Memory B cell (primary cell): ENCODE measurements around the gene NRXN3.

Source experiments
- ATAC-seq: fragments of 150-1000 bp; cut with Tn5 transposase; 2 replicates; pipeline ENCODE4 v1.10.0; 2021; ENCODE audit warnings: low read depth, mild to moderate bottlenecking, moderate library complexity
- DNase-seq, 2 donors: peaks; one replicate each; pipeline ENCODE4 v3.0.0; 2022; ENCODE audit warnings: low spot score in 2 of 2
- H3K27ac Mint-ChIP-seq: one replicate; pipeline ENCODE4 v1.8.0; 2022; ENCODE audit warnings: mild to moderate bottlenecking, moderate library complexity, mixed read lengths
- H3K27me3 Mint-ChIP-seq: one replicate; pipeline ENCODE4 v1.8.0; 2022; ENCODE audit warnings: mixed read lengths
- H3K36me3 Mint-ChIP-seq: one replicate; pipeline ENCODE4 v1.8.0; 2022; ENCODE audit warnings: mild to moderate bottlenecking, mixed read lengths
- H3K4me1 Mint-ChIP-seq: one replicate; pipeline ENCODE4 v1.8.0; 2022; ENCODE audit warnings: mixed read lengths
- H3K4me3 Mint-ChIP-seq: one replicate; pipeline ENCODE4 v1.8.0; 2022; ENCODE audit warnings: mild to moderate bottlenecking, moderate library complexity, mixed read lengths
- H3K9me3 Mint-ChIP-seq: one replicate; pipeline ENCODE4 v1.8.0; 2022; ENCODE audit warnings: mixed read lengths

NRXN3 gene

DNA sequence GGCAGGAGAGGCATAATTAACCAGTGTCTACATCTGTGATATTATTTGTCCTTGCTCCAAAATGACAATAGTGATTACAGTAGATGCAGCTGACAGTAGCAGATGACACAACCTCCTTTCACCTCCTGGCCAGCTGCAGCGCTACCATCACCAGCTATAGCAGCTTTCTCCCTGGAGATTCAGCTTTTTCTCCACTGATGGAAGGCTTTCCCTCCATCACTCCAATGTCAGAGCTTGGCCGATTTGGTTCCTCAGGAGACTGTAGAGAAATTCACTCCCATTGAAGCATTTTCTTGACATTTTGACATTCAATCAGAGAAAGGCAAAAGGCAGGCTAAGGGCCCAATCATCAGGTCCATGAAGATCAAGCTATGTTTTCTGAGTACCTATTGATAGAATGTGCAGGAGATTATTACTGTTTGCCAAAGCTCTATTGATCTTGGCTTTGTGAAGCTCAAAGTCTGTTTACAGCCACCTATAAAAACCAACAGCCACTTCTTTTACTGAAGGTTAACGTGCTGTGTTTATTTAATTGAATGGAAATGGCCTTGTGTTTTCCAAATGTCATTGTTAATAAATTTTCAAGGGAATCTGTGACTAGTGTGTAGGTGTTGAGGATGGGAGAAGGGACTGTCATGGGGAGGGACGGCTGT is 1256.1 kb downstream of the NRXN3 start:
- Mint-ChIP-seq H3K9me3 (no peaks in the 10 kb centered on the region), H3K4me1 (no peaks in the 10 kb centered on the region), H3K36me3 (no peaks in the 10 kb centered on the region), H3K4me3 (no peak overlapping the region), H3K27ac (no peak overlapping the region), H3K27me3 (no peaks in the 10 kb centered on the region)
- ATAC-seq (no peak), DNase-seq (no peak)

DNA sequence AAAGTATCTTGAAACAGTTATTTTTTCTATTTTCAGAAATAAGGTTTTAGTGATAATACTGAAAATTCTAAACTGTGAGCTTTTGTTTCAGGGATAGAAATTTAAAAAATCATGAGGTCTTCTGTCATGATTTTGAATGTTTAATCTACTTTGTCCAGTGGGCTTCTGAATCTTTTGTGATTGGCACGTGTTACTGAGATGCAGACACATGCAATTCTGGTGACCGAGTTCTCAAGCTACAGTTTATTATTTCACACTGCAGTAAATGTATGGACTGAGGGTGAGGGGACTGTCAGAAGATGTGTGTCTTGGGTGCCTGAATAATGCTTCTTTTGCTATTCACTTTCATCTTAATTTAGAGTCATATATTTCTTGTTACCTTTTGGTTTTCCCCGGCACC is 1262.5 kb downstream of the NRXN3 start:
- ATAC-seq (no peak), DNase-seq (no peak)
- no peaks in the 10 kb centered on the region for H3K36me3 Mint-ChIP-seq
- peaks cover 3% of the 10 kb centered on the region for H3K9me3 Mint-ChIP-seq
- H3K4me1 Mint-ChIP-seq: no peaks in the 10 kb centered on the region
- H3K27me3 Mint-ChIP-seq: no peaks in the 10 kb centered on the region
- no peak overlapping the region for H3K4me3 Mint-ChIP-seq
- H3K27ac Mint-ChIP-seq: no peak overlapping the region

DNA sequence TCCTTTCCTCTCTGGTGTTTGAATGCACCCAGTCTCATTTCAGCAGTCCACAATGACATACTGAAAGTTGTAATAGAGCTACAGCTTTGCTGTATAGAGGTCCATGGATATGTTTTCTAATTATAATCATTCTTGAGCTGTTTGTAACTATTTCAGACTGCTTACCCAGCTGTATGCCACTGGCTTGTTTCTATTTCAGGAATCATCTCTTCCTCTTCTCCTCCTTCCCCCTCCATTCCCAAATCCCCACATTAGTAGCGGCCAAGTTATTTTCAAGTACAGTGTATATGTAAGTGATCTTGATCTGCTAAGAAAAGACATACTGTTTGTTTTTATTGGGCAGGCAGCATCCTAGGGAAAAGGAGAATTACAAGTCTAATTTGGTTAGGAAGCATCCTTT is 1266.2 kb downstream of the NRXN3 start:
- no peak overlapping the region for H3K4me3 Mint-ChIP-seq
- DNase-seq (no peak), ATAC-seq (no peak)
- H3K27ac Mint-ChIP-seq: no peak overlapping the region
- H3K27me3 Mint-ChIP-seq: no peaks in the 10 kb centered on the region
- no peaks in the 10 kb centered on the region for H3K4me1 Mint-ChIP-seq
- peaks cover 3% of the 10 kb centered on the region for H3K9me3 Mint-ChIP-seq
- no peaks in the 10 kb centered on the region for H3K36me3 Mint-ChIP-seq

DNA sequence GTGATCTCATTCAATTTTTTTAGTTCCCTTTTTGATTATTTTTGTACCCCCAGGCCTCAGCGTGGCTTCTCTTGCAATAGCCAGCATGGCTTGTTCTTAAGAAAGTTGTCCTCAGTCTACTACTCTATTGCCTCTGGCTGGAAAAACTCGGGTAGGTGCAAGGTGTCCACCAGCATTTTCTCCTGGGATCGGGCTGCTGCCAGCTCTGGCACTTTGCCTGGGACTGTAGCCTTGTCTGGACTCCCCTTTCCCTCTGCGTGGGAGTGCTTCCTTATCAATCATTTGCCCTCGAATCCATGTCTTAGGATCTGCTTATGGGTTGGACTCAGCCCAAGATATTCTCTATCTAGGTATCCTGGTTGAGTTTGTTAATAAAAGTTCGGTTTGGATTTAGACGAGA is 1267.8 kb downstream of the NRXN3 start:
- H3K9me3 Mint-ChIP-seq: peaks cover 6% of the 10 kb centered on the region
- DNase-seq (no peak), ATAC-seq (no peak)
- H3K27me3 Mint-ChIP-seq: no peaks in the 10 kb centered on the region
- H3K4me1 Mint-ChIP-seq: no peaks in the 10 kb centered on the region
- H3K4me3 Mint-ChIP-seq: no peak overlapping the region
- no peaks in the 10 kb centered on the region for H3K36me3 Mint-ChIP-seq
- H3K27ac Mint-ChIP-seq: no peak overlapping the region

DNA sequence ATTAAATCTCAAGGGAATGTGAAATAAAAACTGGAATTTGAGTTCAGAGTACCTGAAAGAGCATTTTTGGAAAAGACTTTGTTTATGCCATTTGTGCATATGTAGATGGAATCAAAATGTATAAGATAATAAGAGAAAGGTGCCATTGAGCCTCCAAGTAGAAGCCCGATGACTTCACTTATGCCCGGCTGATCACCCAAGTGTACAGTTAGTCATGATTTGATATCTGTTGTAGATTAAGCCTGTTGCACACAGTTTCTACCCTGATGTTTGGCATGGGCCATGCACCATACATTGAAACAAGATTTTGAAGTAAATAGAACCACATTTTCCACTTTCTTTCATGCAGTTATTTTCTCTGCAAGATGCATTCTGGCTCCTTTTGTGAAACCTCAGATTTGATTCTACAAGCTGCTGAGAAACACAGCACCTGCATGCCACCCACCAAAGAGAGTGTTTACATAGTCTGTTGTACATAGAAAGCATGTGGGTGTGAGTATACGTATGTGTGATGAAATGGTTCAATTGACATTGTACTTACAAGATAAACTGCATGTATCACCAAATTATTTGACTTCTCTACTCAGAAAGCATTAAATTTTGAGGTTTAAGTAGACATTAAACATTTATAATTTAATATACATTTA is 1268.6 kb downstream of the NRXN3 start:
- Mint-ChIP-seq H3K4me1 (no peaks in the 10 kb centered on the region), H3K9me3 (peaks cover 6% of the 10 kb centered on the region), H3K27ac (no peak overlapping the region), H3K27me3 (no peaks in the 10 kb centered on the region), H3K36me3 (no peaks in the 10 kb centered on the region), H3K4me3 (no peak overlapping the region)
- no peak for ATAC-seq
- no peak for DNase-seq

DNA sequence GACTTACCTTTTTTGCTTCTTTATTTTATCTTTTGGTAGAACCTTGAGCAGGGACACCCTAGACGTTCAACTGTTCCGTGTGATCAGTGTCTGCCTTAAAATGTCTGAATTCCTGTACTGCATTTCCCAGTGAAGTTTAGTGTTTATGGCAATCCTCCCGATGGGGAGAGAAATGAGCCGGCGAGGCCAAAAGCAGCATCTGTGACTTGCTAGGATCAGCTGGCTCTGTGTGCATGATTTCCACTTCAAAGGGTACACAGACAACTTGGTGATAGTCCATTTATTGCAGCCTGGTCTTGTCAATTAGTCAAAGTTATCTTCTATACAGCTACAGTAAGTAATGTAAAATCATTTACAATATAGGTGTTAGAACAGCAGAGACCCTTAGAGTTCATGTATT is 1272.6 kb downstream of the NRXN3 start:
- Mint-ChIP-seq H3K9me3 (peaks cover 3% of the 10 kb centered on the region), H3K4me1 (no peaks in the 10 kb centered on the region), H3K27me3 (no peaks in the 10 kb centered on the region), H3K27ac (no peak overlapping the region), H3K36me3 (no peaks in the 10 kb centered on the region), H3K4me3 (no peak overlapping the region)
- DNase-seq: no peak
- ATAC-seq: no peak

DNA sequence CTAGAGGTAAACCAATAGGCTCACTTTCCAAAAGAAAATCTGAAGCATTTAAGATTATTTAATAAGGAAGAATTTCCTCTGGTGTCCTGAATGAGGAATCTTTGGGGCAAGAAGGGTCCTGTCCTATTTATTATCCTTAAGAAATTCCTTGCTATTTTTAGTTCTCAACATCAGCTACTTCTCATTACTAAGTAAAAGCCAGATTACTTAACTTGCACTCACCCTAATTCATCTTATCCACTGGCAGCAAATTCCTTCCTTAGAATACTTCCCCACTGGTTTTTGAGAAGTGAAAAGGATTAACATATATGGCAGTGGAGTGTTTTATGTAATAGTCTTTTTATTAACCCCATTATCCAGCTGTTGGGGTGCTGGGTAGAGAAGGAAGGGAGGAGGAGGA is 1273.4 kb downstream of the NRXN3 start:
- H3K27ac Mint-ChIP-seq: no peak overlapping the region
- H3K36me3 Mint-ChIP-seq: no peaks in the 10 kb centered on the region
- H3K9me3 Mint-ChIP-seq: peaks cover 3% of the 10 kb centered on the region
- no peaks in the 10 kb centered on the region for H3K4me1 Mint-ChIP-seq
- DNase-seq (no peak), ATAC-seq (no peak)
- H3K27me3 Mint-ChIP-seq: no peaks in the 10 kb centered on the region
- no peak overlapping the region for H3K4me3 Mint-ChIP-seq

DNA sequence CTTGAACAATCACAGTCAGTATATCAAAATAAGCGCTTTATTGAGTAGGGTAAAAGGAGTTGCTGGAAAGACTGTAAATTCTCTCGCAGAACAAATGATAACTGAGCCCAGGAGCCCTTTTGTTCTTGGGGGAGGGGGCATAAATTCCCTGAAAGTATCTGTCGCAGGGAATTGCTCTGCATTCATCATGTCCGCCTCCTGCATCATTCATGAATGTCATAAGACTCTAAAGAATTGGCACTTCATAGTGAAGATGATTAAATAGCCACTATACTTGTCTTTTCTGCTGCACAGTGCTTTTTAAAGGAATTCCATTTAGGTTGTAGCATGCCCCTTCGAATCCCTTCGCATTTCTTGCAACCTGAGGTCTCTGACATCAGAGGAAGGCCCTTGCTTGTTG is 1278.8 kb downstream of the NRXN3 start:
- ATAC-seq (no peak), DNase-seq (no peak)
- peaks cover 2% of the 10 kb centered on the region for H3K27me3 Mint-ChIP-seq
- no peaks in the 10 kb centered on the region for H3K36me3 Mint-ChIP-seq
- peaks cover 3% of the 10 kb centered on the region for H3K9me3 Mint-ChIP-seq
- H3K4me3 Mint-ChIP-seq: no peak overlapping the region
- no peaks in the 10 kb centered on the region for H3K4me1 Mint-ChIP-seq
- H3K27ac Mint-ChIP-seq: no peak overlapping the region

DNA sequence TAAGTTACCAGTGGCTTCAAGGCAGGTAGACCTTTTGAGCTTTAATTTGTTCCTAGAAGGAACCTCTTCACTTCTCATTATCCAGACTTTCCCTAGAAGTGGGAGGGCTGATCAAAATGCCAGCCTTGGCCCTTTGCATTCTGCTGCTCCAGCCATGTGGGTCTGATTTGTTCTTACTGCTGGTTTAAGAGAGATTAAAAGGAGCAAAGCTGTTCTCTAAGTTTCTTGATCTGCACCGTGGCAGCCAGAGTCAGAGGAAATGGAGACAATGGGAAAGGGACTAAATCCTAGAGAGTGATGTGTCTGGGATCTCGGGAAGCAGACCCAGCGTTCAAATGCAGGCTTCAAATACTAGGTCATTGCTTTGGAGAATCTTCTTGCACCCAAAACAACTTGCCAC is 1281.4 kb downstream of the NRXN3 start:
- Mint-ChIP-seq H3K4me3 (no peak overlapping the region), H3K4me1 (no peaks in the 10 kb centered on the region), H3K27me3 (peaks cover 2% of the 10 kb centered on the region), H3K27ac (no peak overlapping the region), H3K36me3 (no peaks in the 10 kb centered on the region), H3K9me3 (peaks cover 4% of the 10 kb centered on the region)
- no peak for DNase-seq
- ATAC-seq: no peak

DNA sequence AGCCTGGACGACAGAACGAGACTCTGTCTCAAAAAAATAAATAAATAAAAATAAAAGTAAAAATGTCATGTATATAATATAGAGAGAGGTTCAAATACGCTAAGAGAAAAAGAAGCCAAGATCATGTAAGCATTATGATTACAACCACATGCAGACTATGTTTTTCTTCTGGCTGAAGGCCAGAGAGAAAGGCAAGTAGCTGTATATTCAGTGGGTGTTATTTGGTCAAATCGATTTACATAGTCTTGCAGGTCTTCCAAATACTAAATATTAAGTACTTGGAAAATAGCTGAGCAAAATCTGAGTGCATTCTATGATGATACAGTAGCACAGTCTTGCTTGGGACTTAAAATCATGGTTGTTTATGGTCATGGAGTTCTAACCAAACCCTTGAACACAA is 1283.1 kb downstream of the NRXN3 start:
- peaks cover 2% of the 10 kb centered on the region for H3K27me3 Mint-ChIP-seq
- H3K9me3 Mint-ChIP-seq: peaks cover 4% of the 10 kb centered on the region
- no peak for ATAC-seq
- H3K4me1 Mint-ChIP-seq: no peaks in the 10 kb centered on the region
- DNase-seq: no peak
- no peaks in the 10 kb centered on the region for H3K36me3 Mint-ChIP-seq
- H3K4me3 Mint-ChIP-seq: no peak overlapping the region
- H3K27ac Mint-ChIP-seq: no peak overlapping the region

DNA sequence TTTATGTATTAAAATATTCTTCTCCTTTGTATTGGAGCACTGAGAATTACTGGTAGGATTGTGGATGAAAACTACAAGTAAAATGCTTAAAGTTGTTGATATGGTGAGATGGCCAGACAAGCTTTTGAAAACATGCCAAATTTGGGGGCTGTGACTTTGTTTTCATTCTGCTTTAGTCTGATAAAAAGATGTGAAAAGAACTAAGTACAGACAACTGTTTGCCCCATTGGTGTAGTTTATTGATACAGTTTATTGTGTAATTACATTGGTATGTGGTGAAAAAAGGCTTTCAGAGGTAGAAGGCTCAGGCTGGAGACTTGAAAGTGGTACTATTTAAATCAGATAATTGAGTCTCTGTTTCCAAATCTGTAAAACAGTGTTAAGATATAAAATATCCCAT is 1294.3 kb downstream of the NRXN3 start:
- H3K27me3 Mint-ChIP-seq: no peaks in the 10 kb centered on the region
- no peak overlapping the region for H3K4me3 Mint-ChIP-seq
- DNase-seq: no peak
- no peak for ATAC-seq
- H3K36me3 Mint-ChIP-seq: no peaks in the 10 kb centered on the region
- H3K9me3 Mint-ChIP-seq: peaks cover 2% of the 10 kb centered on the region
- H3K27ac Mint-ChIP-seq: no peak overlapping the region
- no peaks in the 10 kb centered on the region for H3K4me1 Mint-ChIP-seq

DNA sequence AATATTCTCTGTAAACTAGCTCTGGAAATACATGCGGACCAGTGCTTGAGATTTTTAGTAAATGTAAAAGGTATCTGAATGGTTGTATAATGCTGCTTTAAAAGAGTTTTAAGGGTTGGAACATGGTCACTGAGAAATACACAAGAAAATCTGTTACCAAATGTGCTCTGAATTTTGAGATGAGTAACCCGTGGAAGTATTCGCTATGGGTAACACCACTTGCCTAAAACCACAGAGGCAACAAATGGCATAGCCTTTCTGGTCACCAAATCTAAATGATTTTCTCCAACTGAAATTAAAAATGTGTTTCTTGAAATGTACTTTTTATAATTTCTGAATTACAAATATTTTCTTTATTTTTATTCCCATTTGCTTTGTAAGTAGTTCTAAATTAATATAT is 1295.5 kb downstream of the NRXN3 start:
- no peak for ATAC-seq
- no peaks in the 10 kb centered on the region for H3K36me3 Mint-ChIP-seq
- no peak for DNase-seq
- no peak overlapping the region for H3K4me3 Mint-ChIP-seq
- H3K4me1 Mint-ChIP-seq: no peaks in the 10 kb centered on the region
- H3K27me3 Mint-ChIP-seq: no peaks in the 10 kb centered on the region
- peaks cover 2% of the 10 kb centered on the region for H3K9me3 Mint-ChIP-seq
- H3K27ac Mint-ChIP-seq: no peak overlapping the region

DNA sequence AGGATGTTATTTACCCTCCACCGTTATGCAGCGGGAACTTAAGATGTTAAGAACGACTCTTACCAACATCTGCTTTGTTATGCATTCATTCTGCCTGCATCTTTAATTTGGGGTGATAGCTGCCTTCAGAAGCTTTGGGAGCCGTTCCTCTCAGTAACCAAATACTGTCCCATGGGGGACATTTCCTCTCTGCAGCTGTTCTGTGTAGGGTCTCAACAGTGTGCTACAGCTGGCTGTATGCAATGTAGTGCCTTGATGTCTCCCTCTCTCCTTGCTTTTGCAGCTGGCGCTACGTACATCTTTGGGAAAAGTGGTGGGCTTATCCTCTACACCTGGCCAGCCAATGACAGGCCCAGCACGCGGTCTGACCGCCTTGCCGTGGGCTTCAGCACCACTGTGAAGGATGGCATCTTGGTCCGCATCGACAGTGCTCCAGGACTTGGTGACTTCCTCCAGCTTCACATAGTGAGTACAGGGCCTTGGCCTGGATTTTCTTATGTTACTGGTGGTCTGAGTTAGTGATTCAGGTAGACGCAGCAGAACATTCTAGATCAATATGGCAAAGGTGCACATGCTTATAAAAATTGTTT is 1296.9 kb downstream of the NRXN3 start:
- H3K4me1 Mint-ChIP-seq: no peaks in the 10 kb centered on the region
- no peak overlapping the region for H3K27ac Mint-ChIP-seq
- no peaks in the 10 kb centered on the region for H3K27me3 Mint-ChIP-seq
- no peaks in the 10 kb centered on the region for H3K36me3 Mint-ChIP-seq
- peaks cover 3% of the 10 kb centered on the region for H3K9me3 Mint-ChIP-seq
- H3K4me3 Mint-ChIP-seq: no peak overlapping the region
- ATAC-seq (no peak), DNase-seq (no peak)

DNA sequence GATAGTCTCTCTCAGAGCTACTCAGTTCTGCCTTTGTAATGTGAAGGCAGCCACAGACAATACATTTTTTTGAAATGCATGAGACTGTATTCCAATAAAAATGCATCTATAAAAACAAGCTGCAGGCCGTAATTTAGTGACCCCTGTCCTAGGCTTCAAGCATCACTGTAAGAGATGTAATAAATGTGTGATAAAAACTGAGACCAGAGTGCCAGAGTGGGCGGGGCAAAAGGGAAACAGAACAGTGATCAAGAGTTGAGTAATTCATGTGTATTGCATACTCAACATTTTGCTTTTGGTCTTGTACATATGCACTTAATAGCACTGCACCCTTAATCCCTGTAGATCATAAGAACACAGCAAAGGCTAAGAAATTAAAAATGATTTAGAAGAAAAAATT is 1297.7 kb downstream of the NRXN3 start:
- Mint-ChIP-seq H3K4me3 (no peak overlapping the region), H3K27me3 (no peaks in the 10 kb centered on the region), H3K4me1 (no peaks in the 10 kb centered on the region), H3K36me3 (no peaks in the 10 kb centered on the region), H3K9me3 (peaks cover 3% of the 10 kb centered on the region), H3K27ac (no peak overlapping the region)
- ATAC-seq: no peak
- DNase-seq: no peak

DNA sequence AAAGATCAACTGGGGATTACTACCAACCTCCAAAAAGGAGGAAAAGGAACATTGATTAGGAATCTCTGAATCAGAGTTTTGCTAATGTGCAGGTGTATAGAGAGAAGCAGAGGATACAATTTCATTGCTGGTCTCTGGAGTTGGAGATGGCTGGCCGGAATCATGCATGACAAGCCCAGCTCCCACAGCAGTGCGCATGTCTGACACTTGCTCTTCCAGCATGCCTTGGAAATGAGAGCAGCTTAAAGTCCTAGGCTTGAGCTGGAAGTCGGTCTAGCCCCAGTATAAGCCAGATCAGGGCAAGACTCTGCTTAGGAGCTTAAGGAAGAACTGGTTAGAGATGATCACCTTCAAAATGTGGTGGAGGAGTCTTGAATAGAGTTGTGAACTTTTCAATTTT is 1298.3 kb downstream of the NRXN3 start:
- H3K9me3 Mint-ChIP-seq: peaks cover 3% of the 10 kb centered on the region
- no peak for ATAC-seq
- no peak overlapping the region for H3K4me3 Mint-ChIP-seq
- H3K4me1 Mint-ChIP-seq: no peaks in the 10 kb centered on the region
- no peak overlapping the region for H3K27ac Mint-ChIP-seq
- no peaks in the 10 kb centered on the region for H3K36me3 Mint-ChIP-seq
- H3K27me3 Mint-ChIP-seq: no peaks in the 10 kb centered on the region
- no peak for DNase-seq
